ENCODE results near the gene PTPN13.

DNA sequence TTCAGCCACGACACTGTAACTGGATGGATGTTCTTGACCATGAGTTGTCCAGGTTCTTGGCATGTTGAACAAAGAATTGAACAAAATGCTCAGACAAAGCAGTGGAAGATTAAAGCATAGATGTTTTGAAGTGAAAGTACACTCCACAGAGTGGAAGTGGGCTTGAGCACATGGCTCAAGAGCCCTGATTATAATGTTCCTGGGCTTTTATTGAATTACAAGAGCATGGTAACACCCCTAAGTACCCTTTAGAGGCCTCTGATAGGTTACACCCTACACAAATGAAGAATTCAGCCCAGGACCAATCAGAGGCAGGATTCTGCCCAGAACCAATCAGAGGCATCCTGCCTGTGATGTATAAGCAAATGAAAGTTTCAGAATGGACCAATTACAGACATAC lies 221.5 kb downstream of the PTPN13 start:
- TF ChIP-seq CTCF (IDR thresholded peaks at IDR 0.05; ENCODE audit: low read depth, low read length, poor library complexity, severe bottlenecking) (no peak), EZH2phosphoT487 (IDR thresholded peaks at IDR 0.05; ENCODE audit: borderline replicate concordance, low read length) (no peak)

All from DOHH2 (cell line).